Endothelial cell of umbilical vein (primary cell): ENCODE results near the gene TMEM135. TPM values are rescaled to one million over a fixed set of nuclear protein-coding genes. Genes with fewer than 3 reads are reported as not detected.
"Not testable (repeated sequence)": the region's sequence is repeated elsewhere in the genome, so short reads cannot be mapped to it uniquely, and the experiment has no call there.

Source experiments
- BruUV-seq: library from RNA; stranded (reverse); fragments of 400-500 nt; replicated peaks from 2 replicates; lab custom pipeline; 2021; lab: Mats Ljungman, UMichigan
- CTCF ChIA-PET: fragments of 300-600, 350-600 bp; sonication (Branson Sonifier 250); formaldehyde crosslinking; loops from one replicate; lab custom pipeline; 2021; ENCODE audit warnings: antibody characterized with exemption, inconsistent platforms; lab: Charles Lee
- POLR2A ChIA-PET: fragments of 300-600, 350-600 bp; sonication (Branson Sonifier 250); formaldehyde crosslinking; loops from one replicate; lab custom pipeline; 2021; ENCODE audit warnings: antibody characterized with exemption, inconsistent platforms; lab: Charles Lee
- DNase-seq: peaks from one replicate; pipeline ENCODE4 v3.0.0-alpha.2; 2011; ENCODE audit warnings: low read depth, low spot score
- FAIRE-seq: peaks from 2 replicates; lab custom pipeline; 2011; peaks lifted over from hg19 to GRCh38; lab: Jason Lieb, UNC
- H2AFZ ChIP-seq: 2 replicates; pipeline ENCODE4 v1.6.0; 2012; ENCODE audit warnings: low read depth, low read length, control low read depth, inconsistent platforms
- H3K27ac ChIP-seq: 2 replicates; pipeline ENCODE4 v1.5.1; 2011; ENCODE audit warnings: low read depth, mild to moderate bottlenecking, control low read depth, low read length, moderate library complexity; ENCODE audit not compliant: insufficient read depth
- H3K27me3 ChIP-seq, 2 experiments: 2 replicates each; pipeline versions ENCODE4 v1.6.0 to v1.6.1; 2011; ENCODE audit warnings: low read length in 2 of 2, mixed read lengths in 1 of 2; ENCODE audit not compliant: control insufficient read depth in 2 of 2, insufficient read depth in 2 of 2
- H3K36me3 ChIP-seq, 2 experiments: 2 replicates in 1 of 2; 3 replicates in 1 of 2; pipeline ENCODE4 v1.5.1; 2011; ENCODE audit warnings: low read length in 2 of 2, mild to moderate bottlenecking in 1 of 2, moderate library complexity in 1 of 2; ENCODE audit not compliant: control insufficient read depth in 2 of 2, insufficient read depth in 2 of 2; ENCODE audit errors: extremely low read depth in 1 of 2
- H3K4me1 ChIP-seq: 3 replicates; pipeline ENCODE4 v1.5.1; 2011; ENCODE audit warnings: mild to moderate bottlenecking, low read length; ENCODE audit not compliant: control insufficient read depth, insufficient read depth; ENCODE audit errors: extremely low read depth
- H3K4me2 ChIP-seq: 2 replicates; pipeline ENCODE4 v1.6.1; 2011; ENCODE audit warnings: low read length, control low read depth, mixed read lengths; ENCODE audit not compliant: insufficient read depth
- H3K4me3 ChIP-seq, 3 experiments: fragments of 200-600 bp in 1 of 3; sonication (generic), shearing (Covaris generic) in 1 of 3; replicated peaks in 1 of 3; 2 replicates each; pipeline ENCODE4 v1.5.1; 2011 to 2016; ENCODE audit warnings: control low read depth in 3 of 3, low read length in 3 of 3, mild to moderate bottlenecking in 2 of 3, inconsistent platforms in 1 of 3, low read depth in 1 of 3, moderate library complexity in 1 of 3; ENCODE audit not compliant: insufficient read depth in 1 of 3
- H3K79me2 ChIP-seq: 2 replicates; pipeline ENCODE4 v1.6.0; 2012; ENCODE audit warnings: low read length, inconsistent platforms; ENCODE audit not compliant: control insufficient read depth, insufficient read depth
- H3K9ac ChIP-seq: replicated peaks from 2 replicates; pipeline ENCODE3; 2011; ENCODE audit warnings: low read length, control low read depth; ENCODE audit not compliant: insufficient read depth; ENCODE audit errors: extremely low read depth
- H3K9me1 ChIP-seq: replicated peaks from 3 replicates; pipeline ENCODE4 v1.6.0; 2011; ENCODE audit warnings: mild to moderate bottlenecking, low read length; ENCODE audit not compliant: control insufficient read depth, insufficient read depth; ENCODE audit errors: extremely low read depth
- H3K9me3 ChIP-seq: replicated peaks from 2 replicates; pipeline ENCODE4 v1.5.1; 2012; ENCODE audit warnings: low read length, inconsistent platforms; ENCODE audit not compliant: control insufficient read depth, insufficient read depth
- H4K20me1 ChIP-seq: replicated peaks from 2 replicates; pipeline ENCODE3; 2011; ENCODE audit warnings: mild to moderate bottlenecking, low read length; ENCODE audit not compliant: control insufficient read depth, insufficient read depth; ENCODE audit errors: extremely low read depth
- CTCF ChIP-seq, 2 donors: IDR thresholded peaks; 1 replicate in 1 of 2; 2 replicates in 1 of 2; pipeline ENCODE4 v1.5.1; 2011; ENCODE audit warnings: low read length in 2 of 2, mild to moderate bottlenecking in 2 of 2, moderate library complexity in 2 of 2, control low read depth in 1 of 2, inconsistent platforms in 1 of 2, low read depth in 1 of 2; ENCODE audit not compliant: insufficient read depth in 1 of 2; ENCODE audit errors: extremely low read depth in 1 of 2
- FOS ChIP-seq: IDR thresholded peaks from 2 replicates; pipeline ENCODE4 v1.6.1; 2011; ENCODE audit warnings: mild to moderate bottlenecking, low read length, moderate library complexity, borderline replicate concordance; ENCODE audit not compliant: insufficient read depth
- JUN ChIP-seq: IDR thresholded peaks from 2 replicates; pipeline ENCODE4 v1.6.1; 2011; ENCODE audit warnings: borderline replicate concordance, low read depth; ENCODE audit not compliant: insufficient read length, insufficient read depth
- POLR2A ChIP-seq: IDR thresholded peaks from 2 replicates; pipeline ENCODE4 v1.6.1; 2012; ENCODE audit warnings: low read depth, mild to moderate bottlenecking, control low read depth, low read length
- dilution Hi-C: fragments of 300-500 bp; cut with MboI; formaldehyde crosslinking; loops from one replicate; pipeline ENCODE4 v1.15.0; 2019; ENCODE audit warnings: low sequenced_read_pairs; ENCODE audit not compliant: extremely low pct_ligation_motif_present
- intact Hi-C: fragments of 100-400 bp; cut with micrococcal nuclease; formaldehyde crosslinking; loops from one replicate; pipeline ENCODE4 v1.10.0; 2022
- polyA plus RNA-seq, 4 experiments: library from polyadenylated mRNA; depleted of rRNA in 3 of 4; stranded (reverse) in 3 of 4; unstranded in 1 of 4; fragments of >200 nt; gene quantifications; 2 replicates each; pipeline versions ENCODE4 v1.2.1 to v1.2.3, GENCODE V29; 2011 to 2012; ENCODE audit warnings: missing spikeins in 1 of 4
- total RNA-seq: library from RNA; stranded (reverse); gene quantifications from 2 replicates; pipeline ENCODE4 v1.2.3, GENCODE V29; 2021

TMEM135 gene
- total and polyA plus RNA-seq, 2 donors (not counting 3 experiments of a cell fraction or from before 2014, with no cell fraction given): 12.3 to 33.2 TPM

GRCh38 chr11:87154246-87154645 is 116.5 kb downstream of the TMEM135 start:
- DNase-seq (no peak), FAIRE-seq (no peak)
- dilution Hi-C loops (no loop called here), intact Hi-C loops (no loop called here)
- H3K27ac ChIP-seq: no peak overlapping the region
- H3K4me2 ChIP-seq: no peak overlapping the region
- peaks cover 2% of the 10 kb centered on the region for H3K9me1 ChIP-seq
- no peaks in the 10 kb centered on the region for H3K36me3 ChIP-seq
- ChIA-PET CTCF (no interaction called here), POLR2A (no interaction called here)
- TF ChIP-seq POLR2A: no peak
- TF ChIP-seq FOS: no peak
- no peak for TF ChIP-seq CTCF (IDR thresholded peaks at IDR 0.05; ENCODE audit: extremely low read depth in 1 of 2, insufficient read depth in 1 of 2, low read depth in 1 of 2, low read length in 2 of 2)
- TF ChIP-seq JUN: no peak
- no TSS peak for BruUV-seq
- no peak overlapping the region for H3K9ac ChIP-seq
- no peaks in the 10 kb centered on the region for H3K79me2 ChIP-seq
- H3K4me3 ChIP-seq: no peak overlapping the region
- H3K4me1 ChIP-seq: peaks cover 5% of the 10 kb centered on the region
- no peaks in the 10 kb centered on the region for H4K20me1 ChIP-seq
- H3K27me3 ChIP-seq: no peaks in the 10 kb centered on the region
- H3K9me3 ChIP-seq: no peaks in the 10 kb centered on the region
- no peak overlapping the region for H2AFZ ChIP-seq

- Histone ChIP-seq H3K9ac (no peak overlapping the region), H3K79me2 (no peaks in the 10 kb centered on the region), H3K36me3 (no peaks in the 10 kb centered on the region), H3K4me3 (no peak overlapping the region), H3K4me1 (no peaks in the 10 kb centered on the region), H3K9me1 (peaks cover 2% of the 10 kb centered on the region), H3K4me2 (no peak overlapping the region), H3K9me3 (no peaks in the 10 kb centered on the region), H3K27ac (no peak overlapping the region), H4K20me1 (no peaks in the 10 kb centered on the region), H2AFZ (no peak overlapping the region), H3K27me3 (no peaks in the 10 kb centered on the region)
- no peak for DNase-seq
- no peak for TF ChIP-seq JUN
- POLR2A ChIA-PET: no interaction called here
- intact Hi-C loops (no loop called here), dilution Hi-C loops (no loop called here)
- CTCF ChIA-PET: interaction anchor here (0.6 kb wide), 1 partner anchor 1370 kb away, joined by 3 read pairs; no protein-coding TSS in a partner anchor
- no peak for FAIRE-seq
- BruUV-seq: no TSS peak
Observed at GRCh38 chr11:87156970-87157369, 119.2 kb downstream of the TMEM135 start.

GRCh38 chr11:87169076-87169475 is 131.3 kb downstream of the TMEM135 start:
- H3K36me3 ChIP-seq, H3K9me1 ChIP-seq, intact Hi-C loops, H3K9me3 ChIP-seq, H2AFZ ChIP-seq, H3K9ac ChIP-seq, H4K20me1 ChIP-seq, CTCF ChIA-PET, H3K27me3 ChIP-seq, H3K79me2 ChIP-seq, H3K4me2 ChIP-seq, H3K4me3 ChIP-seq, FAIRE-seq, DNase-seq, dilution Hi-C loops, BruUV-seq, POLR2A ChIA-PET, H3K27ac ChIP-seq: not testable (repeated sequence)
- peaks cover 16% of the 10 kb centered on the region for H3K4me1 ChIP-seq
